ENCODE measurements around the gene TLNRD1.

The TLNRD1 gene

DNA sequence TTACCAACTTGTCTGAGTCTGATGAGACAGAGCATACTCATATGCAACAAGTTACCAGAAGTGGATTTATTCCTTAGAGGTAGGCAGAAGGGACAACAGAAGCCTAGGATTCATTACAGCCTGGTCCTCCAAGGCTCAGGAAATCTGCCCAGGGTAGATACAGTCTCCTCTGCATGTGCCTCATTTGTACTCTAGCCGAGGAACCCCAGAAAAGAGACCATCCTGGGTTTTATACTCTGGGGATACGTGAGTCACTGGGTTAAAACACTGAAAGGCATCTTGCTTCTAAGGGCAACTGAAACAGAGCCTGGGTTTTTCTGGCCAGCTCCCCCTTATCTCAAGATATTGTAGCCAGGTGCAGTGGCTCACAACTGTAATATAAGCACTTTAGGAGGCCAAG, 45.6 kb downstream of the TLNRD1 start:
- ATAC-seq = no peak
- Mint-ChIP-seq H3K36me3 (no peaks in the 10 kb centered on the region), H3K9me3 (peaks cover 8% of the 10 kb centered on the region), H3K4me3 (no peak overlapping the region), H3K27me3 (no peaks in the 10 kb centered on the region), H3K27ac (no peak overlapping the region), H3K4me1 (no peaks in the 10 kb centered on the region)

DNA sequence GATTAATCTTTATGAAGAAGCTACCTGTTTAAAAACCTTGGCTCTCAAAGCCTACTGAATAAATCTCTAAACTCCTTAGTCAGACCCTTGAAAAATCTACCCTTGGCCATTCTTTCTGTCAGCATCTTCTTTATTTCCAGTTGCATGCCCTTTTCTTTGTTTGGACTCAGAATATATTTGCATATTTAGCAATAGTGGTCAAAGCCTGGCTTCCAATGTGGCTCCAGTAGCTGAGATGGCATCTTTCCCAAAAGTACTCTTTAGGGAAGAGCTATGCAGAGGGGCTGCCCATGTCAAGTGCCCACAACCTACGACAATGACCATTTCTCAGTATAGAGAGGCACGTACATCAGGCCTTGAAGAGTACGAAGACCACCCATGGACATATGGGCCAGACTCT, 47.2 kb downstream of the TLNRD1 start:
- H3K4me1 Mint-ChIP-seq = peaks cover 14% of the 10 kb centered on the region
- no peak overlapping the region for H3K27ac Mint-ChIP-seq
- peaks cover 8% of the 10 kb centered on the region for H3K9me3 Mint-ChIP-seq
- no peak overlapping the region for H3K4me3 Mint-ChIP-seq
- ATAC-seq = no peak
- no peaks in the 10 kb centered on the region for H3K27me3 Mint-ChIP-seq
- no peaks in the 10 kb centered on the region for H3K36me3 Mint-ChIP-seq

GRCh38 chr15:81049835-81050234, 49.1 kb downstream of the TLNRD1 start:
- H3K4me3 Mint-ChIP-seq = no peak overlapping the region
- ATAC-seq = no peak
- H3K27ac Mint-ChIP-seq = no peak overlapping the region

GRCh38 chr15:81050259-81050658, 49.5 kb downstream of the TLNRD1 start:
- Mint-ChIP-seq H3K27me3 (no peaks in the 10 kb centered on the region), H3K27ac (no peak overlapping the region), H3K36me3 (no peaks in the 10 kb centered on the region), H3K4me3 (no peak overlapping the region), H3K4me1 (peaks cover 14% of the 10 kb centered on the region), H3K9me3 (peaks cover 8% of the 10 kb centered on the region)
- no peak for ATAC-seq

More at GRCh38 chr15:81049835-81050234, 49.1 kb downstream of the TLNRD1 start:
- H3K27me3 Mint-ChIP-seq = no peaks in the 10 kb centered on the region
- H3K9me3 Mint-ChIP-seq = peaks cover 8% of the 10 kb centered on the region
- H3K4me1 Mint-ChIP-seq = peaks cover 14% of the 10 kb centered on the region
- no peaks in the 10 kb centered on the region for H3K36me3 Mint-ChIP-seq

DNA sequence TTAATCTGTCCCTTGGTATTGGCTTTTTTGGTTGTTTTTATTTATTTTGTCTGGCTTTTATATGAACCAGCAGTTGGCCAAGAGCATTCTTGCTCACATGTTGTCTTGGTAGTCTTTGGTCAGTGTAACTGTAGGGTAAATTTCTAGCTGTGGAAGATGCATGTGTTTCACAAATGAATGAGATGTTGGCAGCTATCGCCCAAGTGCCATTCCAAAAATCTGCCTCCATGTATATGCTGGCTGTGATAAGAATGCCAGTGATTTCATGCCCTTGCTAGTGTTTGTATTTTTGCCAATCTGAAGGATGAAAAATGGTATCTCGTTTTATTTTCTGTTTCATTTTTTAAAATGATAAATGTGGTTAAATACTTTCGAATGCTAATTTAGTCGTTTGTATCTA, 50.1 kb downstream of the TLNRD1 start:
- ATAC-seq = no peak
- Mint-ChIP-seq H3K27ac (no peak overlapping the region), H3K36me3 (no peaks in the 10 kb centered on the region), H3K9me3 (peaks cover 6% of the 10 kb centered on the region), H3K27me3 (no peaks in the 10 kb centered on the region), H3K4me1 (peaks cover 14% of the 10 kb centered on the region), H3K4me3 (no peak overlapping the region)

- H3K4me3 Mint-ChIP-seq = no peak overlapping the region
- no peak for ATAC-seq
- no peaks in the 10 kb centered on the region for H3K9me3 Mint-ChIP-seq
- H3K27me3 Mint-ChIP-seq = no peaks in the 10 kb centered on the region
- peaks cover 14% of the 10 kb centered on the region for H3K4me1 Mint-ChIP-seq
- peak overlapping the region; percentile 37 for H3K27ac Mint-ChIP-seq
- no peaks in the 10 kb centered on the region for H3K36me3 Mint-ChIP-seq
Measured at GRCh38 chr15:81052046-81052445, 51.3 kb downstream of the TLNRD1 start.

DNA sequence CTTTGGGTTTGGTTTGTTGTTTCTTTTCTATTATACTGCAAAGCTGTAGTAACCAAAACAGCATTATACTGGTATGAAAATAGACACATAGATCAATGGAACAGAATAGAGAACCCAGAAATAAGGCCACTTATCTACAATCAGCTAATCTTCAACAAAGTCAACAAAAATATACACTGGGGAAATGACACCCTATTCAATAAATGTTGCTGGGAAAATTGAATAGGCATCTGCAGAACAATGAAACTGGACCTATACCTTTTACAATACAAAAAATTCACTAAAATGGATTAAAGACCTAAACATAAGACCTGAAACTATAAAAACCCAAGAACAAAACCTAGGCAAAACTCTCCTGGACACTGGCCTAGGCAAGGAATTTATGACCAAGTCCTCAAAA, 52.9 kb downstream of the TLNRD1 start:
- peaks cover 14% of the 10 kb centered on the region for H3K4me1 Mint-ChIP-seq
- no peaks in the 10 kb centered on the region for H3K36me3 Mint-ChIP-seq
- no peak overlapping the region for H3K4me3 Mint-ChIP-seq
- no peaks in the 10 kb centered on the region for H3K27me3 Mint-ChIP-seq
- ATAC-seq = no peak
- H3K27ac Mint-ChIP-seq = no peak overlapping the region
- H3K9me3 Mint-ChIP-seq = no peaks in the 10 kb centered on the region

DNA sequence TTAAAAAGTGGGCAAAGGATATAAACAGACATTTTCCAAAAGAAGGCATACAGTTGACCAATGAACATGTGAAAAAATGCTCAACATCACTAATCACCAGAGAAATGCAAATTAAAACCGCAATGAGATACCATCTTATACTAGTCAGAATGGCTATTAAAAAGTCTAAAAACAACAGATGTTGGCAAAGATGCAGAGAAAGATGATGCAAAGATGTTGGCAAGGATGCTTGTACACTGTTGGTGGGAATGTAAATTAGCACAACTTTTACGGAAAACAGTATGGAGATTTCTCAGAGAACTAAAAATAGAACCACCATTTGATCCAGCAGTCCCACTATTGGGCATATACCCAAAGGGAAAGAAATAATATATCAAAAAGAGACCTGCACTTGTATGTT, 53.5 kb downstream of the TLNRD1 start:
- no peak overlapping the region for H3K4me3 Mint-ChIP-seq
- ATAC-seq = no peak
- H3K4me1 Mint-ChIP-seq = peaks cover 14% of the 10 kb centered on the region
- H3K27ac Mint-ChIP-seq = no peak overlapping the region
- H3K9me3 Mint-ChIP-seq = no peaks in the 10 kb centered on the region
- no peaks in the 10 kb centered on the region for H3K36me3 Mint-ChIP-seq
- H3K27me3 Mint-ChIP-seq = no peaks in the 10 kb centered on the region

All from stimulated activated memory B cell treated with anti-CD40 and anti-IgM and Interleukin-4, amounts not matched to agents 10 μg/mL and 1 μg/mL and 100 μg/mL, for 72 hours (primary cell).